GM23248 (cell line): ENCODE measurements around the gene VTI1B. TPM values are rescaled to one million over a fixed set of nuclear protein-coding genes. Genes with fewer than 3 reads are reported as not detected.

Source experiments
- DNase-seq: peaks from one replicate; pipeline ENCODE4 v3.0.0-alpha.2; 2015
- H2AFZ ChIP-seq: fragments of 200-600 bp; sonication (generic); 2 replicates; pipeline ENCODE4 v1.6.1; 2016; ENCODE audit warnings: antibody characterized with exemption
- H3F3A ChIP-seq: fragments of 200-600 bp; sonication (generic); 2 replicates; pipeline ENCODE4 v1.6.1; 2016; ENCODE audit warnings: mild to moderate bottlenecking, antibody characterized with exemption, mixed run types; ENCODE audit not compliant: insufficient read depth
- H3K27ac ChIP-seq: fragments of 200-600 bp; sonication (generic); 2 replicates; pipeline ENCODE4 v1.5.1; 2016; ENCODE audit warnings: mild to moderate bottlenecking
- H3K27me3 ChIP-seq: fragments of 200-600 bp; sonication (generic); replicated peaks from 2 replicates; pipeline ENCODE4 v1.6.1; 2016; ENCODE audit warnings: mild to moderate bottlenecking; ENCODE audit not compliant: insufficient read depth
- H3K36me3 ChIP-seq: fragments of 200-600 bp; sonication (generic); 2 replicates; pipeline ENCODE4 v1.6.1; 2016; ENCODE audit warnings: low read depth, mild to moderate bottlenecking
- H3K4me1 ChIP-seq: fragments of 200-600 bp; sonication (generic); 2 replicates; pipeline ENCODE4 v1.6.1; 2016; ENCODE audit warnings: mild to moderate bottlenecking; ENCODE audit not compliant: insufficient read depth
- H3K4me2 ChIP-seq: fragments of 200-600 bp; sonication (generic); one replicate; pipeline ENCODE4 v1.6.1; 2016; ENCODE audit warnings: mild to moderate bottlenecking; ENCODE audit not compliant: unreplicated experiment
- H3K4me3 ChIP-seq: fragments of 200-600 bp; sonication (generic); 2 replicates; pipeline ENCODE4 v1.5.1; 2016; ENCODE audit warnings: mild to moderate bottlenecking
- H3K79me2 ChIP-seq: fragments of 200-600 bp; sonication (generic); 2 replicates; pipeline ENCODE4 v1.6.1; 2016; ENCODE audit warnings: mild to moderate bottlenecking; ENCODE audit not compliant: insufficient read depth
- H3K9ac ChIP-seq: fragments of 200-600 bp; sonication (generic); 2 replicates; pipeline ENCODE4 v1.6.1; 2016; ENCODE audit warnings: mild to moderate bottlenecking
- H3K9me2 ChIP-seq: fragments of 200-600 bp; sonication (generic); 2 replicates; pipeline ENCODE4 v1.6.1; 2016; ENCODE audit warnings: mixed run types, mild to moderate bottlenecking, moderate library complexity; ENCODE audit not compliant: insufficient read depth
- H3K9me3 ChIP-seq: fragments of 200-600 bp; sonication (generic); one replicate; pipeline ENCODE4 v1.6.1; 2017; ENCODE audit warnings: low read depth
- H4K20me1 ChIP-seq: fragments of 200-600 bp; sonication (generic); 2 replicates; pipeline ENCODE4 v1.6.0; 2016; ENCODE audit not compliant: insufficient read depth
- EZH2 ChIP-seq: fragments of 200-600 bp; sonication (generic); IDR thresholded peaks from 2 replicates; pipeline ENCODE4 v1.6.1; 2018; ENCODE audit warnings: antibody characterized with exemption, mild to moderate bottlenecking; ENCODE audit not compliant: insufficient read depth, poor library complexity, severe bottlenecking
- EZH2phosphoT487 ChIP-seq: fragments of 200-600 bp; sonication (generic); IDR thresholded peaks from 2 replicates; pipeline ENCODE4 v1.6.1; 2018; ENCODE audit warnings: antibody characterized with exemption, moderate library complexity, mild to moderate bottlenecking, low read depth; ENCODE audit not compliant: insufficient read depth
- WGBS, 2 experiments: methylation state at CpG; one replicate each; pipeline ENCODE4 v1.1.6; 2015 to 2017; ENCODE audit warnings: low lambda C conversion rate in 2 of 2, low coverage in 1 of 2; ENCODE audit errors: missing lambda C conversion rate in 2 of 2; 5-methylcytosine and 5-hydroxymethylcytosine counted together
- in situ Hi-C: fragments of 300-500 bp; cut with MboI; formaldehyde crosslinking; loops from 2 replicates; pipeline ENCODE4 v1.15.0; 2020
- polyA plus RNA-seq: library from polyadenylated mRNA; unstranded; fragments of >200 nt; fragmentation: Nextera tagmentation; extraction: Ambion mirVana; gene quantifications from 2 replicates; pipeline ENCODE4 v1.2.1, GENCODE V29; 2016
- total RNA-seq: library from RNA; depleted of rRNA; stranded (reverse); fragments of >200 nt; shearing (Covaris generic); gene quantifications from 2 replicates; pipeline ENCODE4 v1.2.3, GENCODE V29; 2014

Gene VTI1B
- total and polyA plus RNA-seq, 2 experiments from 2014 or later: 61.5 to 207 TPM

- Histone ChIP-seq H3K4me1 (peaks cover 17% of the 10 kb centered on the region), H3K9me3 (no peaks in the 10 kb centered on the region), H3K4me3 (peak overlapping the region; percentile 82), H2AFZ (peak overlapping the region; percentile 96), H3K9me2 (no peaks in the 10 kb centered on the region), H3K36me3 (no peaks in the 10 kb centered on the region), H3K79me2 (no peaks in the 10 kb centered on the region), H3K9ac (peak overlapping the region; percentile 77), H4K20me1 (no peaks in the 10 kb centered on the region), H3K4me2 (peak overlapping the region; percentile 93), H3K27me3 (no peaks in the 10 kb centered on the region), H3F3A (peaks cover 30% of the 10 kb centered on the region), H3K27ac (no peak overlapping the region)
- TF ChIP-seq EZH2phosphoT487: no peak
- no peak for TF ChIP-seq EZH2
- WGBS, 2 experiments: 11 to 12% methylated on average over 15 to 19 of the region's 19 CpGs
- peak; percentile 48 for DNase-seq
- in situ Hi-C loops: no loop called here
Measured at GRCh38 chr14:67620217-67620785, 54.1 kb downstream of the VTI1B start.

GRCh38 chr14:67619446-67620216 is 54.8 kb downstream of the VTI1B start, which contains the start of gene ARG2:
ARG2 (plus strand) TSS chr14:67619920; CDS start chr14:67619978, 58 bp downstream.
- 2 to 3% methylated on average over 46 to 59 of the region's 62 CpGs for WGBS, 2 experiments
- H4K20me1 ChIP-seq: no peaks in the 10 kb centered on the region
- H2AFZ ChIP-seq: peak within 1 kb of the TSS; percentile 96
- in situ Hi-C loops: no loop called here
- peak within 1 kb of the TSS; percentile 77 for H3K9ac ChIP-seq
- H3K9me2 ChIP-seq: no peaks in the 10 kb centered on the region
- no peaks in the 10 kb centered on the region for H3K36me3 ChIP-seq
- TF ChIP-seq EZH2 (no peak), EZH2phosphoT487 (no peak)
- H3K27ac ChIP-seq: peak within 1 kb of the TSS; percentile 63
- no peaks in the 10 kb centered on the region for H3K9me3 ChIP-seq
- H3K27me3 ChIP-seq: no peaks in the 10 kb centered on the region
- H3K4me2 ChIP-seq: peak within 1 kb of the TSS; percentile 93
- H3K4me3 ChIP-seq: peak within 1 kb of the TSS; percentile 82
- H3F3A ChIP-seq: peaks cover 30% of the 10 kb centered on the region
- H3K4me1 ChIP-seq: peaks cover 17% of the 10 kb centered on the region
- no peaks in the 10 kb centered on the region for H3K79me2 ChIP-seq
- peak; percentile 99 for DNase-seq

- Histone ChIP-seq H3K9ac (peak overlapping the region; percentile 77), H3K79me2 (no peaks in the 10 kb centered on the region), H3K27ac (peak overlapping the region; percentile 63), H2AFZ (no peak overlapping the region), H3K36me3 (no peaks in the 10 kb centered on the region), H3F3A (peaks cover 28% of the 10 kb centered on the region), H3K4me1 (peaks cover 17% of the 10 kb centered on the region), H3K4me3 (no peak overlapping the region), H4K20me1 (no peaks in the 10 kb centered on the region), H3K4me2 (peak overlapping the region; percentile 93), H3K27me3 (no peaks in the 10 kb centered on the region), H3K9me2 (no peaks in the 10 kb centered on the region), H3K9me3 (no peaks in the 10 kb centered on the region)
- TF ChIP-seq EZH2 (no peak), EZH2phosphoT487 (no peak)
- in situ Hi-C loops: no loop called here
- peak; percentile 91 for DNase-seq
Measured at GRCh38 chr14:67618617-67619063, 55.8 kb downstream of the VTI1B start.

GRCh38 chr14:67610491-67610890 is 63.9 kb downstream of the VTI1B start:
- H3K9ac ChIP-seq: no peak overlapping the region
- TF ChIP-seq EZH2: no peak
- no peak for TF ChIP-seq EZH2phosphoT487
- no peaks in the 10 kb centered on the region for H3K9me2 ChIP-seq
- H3K4me2 ChIP-seq: no peak overlapping the region
- H3K79me2 ChIP-seq: no peaks in the 10 kb centered on the region
- no peaks in the 10 kb centered on the region for H3K9me3 ChIP-seq
- no peak overlapping the region for H2AFZ ChIP-seq
- no peaks in the 10 kb centered on the region for H3F3A ChIP-seq
- H3K27me3 ChIP-seq: no peaks in the 10 kb centered on the region
- no peaks in the 10 kb centered on the region for H4K20me1 ChIP-seq
- no peak for DNase-seq
- 88 to 95% methylated on average over 1 of the region's 1 CpG for WGBS, 2 experiments
- H3K4me3 ChIP-seq: no peak overlapping the region
- H3K4me1 ChIP-seq: no peaks in the 10 kb centered on the region
- H3K27ac ChIP-seq: no peak overlapping the region
- no peaks in the 10 kb centered on the region for H3K36me3 ChIP-seq
- in situ Hi-C loops: no loop called here
